Prostate gland (tissue), 2 donors: ENCODE results near the gene OMA1.

Experiments
- CTCF ChIP-seq, 4 experiments: fragments of 200-600 bp in 2 of 4; fragments of 450-650 bp in 2 of 4; sonication (generic) in 2 of 4; IDR thresholded peaks; 1 replicate in 3 of 4; 2 replicates in 1 of 4; pipeline ENCODE4 v1.5.1; 2016 to 2019; ENCODE audit warnings: antibody characterized with exemption in 4 of 4, mild to moderate bottlenecking in 2 of 4, moderate library complexity in 2 of 4
- POLR2AphosphoS5 ChIP-seq: sonication (generic); formaldehyde crosslinking; IDR thresholded peaks from one replicate; pipeline ENCODE4 v1.6.1; 2017; ENCODE audit warnings: antibody characterized with exemption

DNA sequence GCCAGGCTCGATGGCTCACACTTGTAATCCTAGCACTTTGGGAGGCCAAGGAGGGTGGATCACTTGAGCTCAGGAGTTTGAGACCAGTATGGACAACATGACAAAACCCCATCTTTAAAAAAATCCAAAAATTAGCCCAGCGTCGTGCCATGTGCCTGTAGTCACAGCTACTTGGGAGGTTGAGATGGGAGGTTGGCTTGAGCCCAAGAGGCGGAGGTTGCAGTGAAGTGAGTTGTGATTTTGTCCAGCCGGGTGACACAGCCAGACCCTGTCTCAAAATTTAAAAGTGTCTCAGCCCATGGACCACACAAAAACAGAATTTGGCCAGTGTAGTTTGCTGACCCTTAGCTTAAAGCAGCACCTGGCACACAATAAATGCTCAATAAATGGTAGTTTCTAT lies 41.9 kb upstream of the OMA1 start:
- TF ChIP-seq CTCF (IDR thresholded peaks at IDR 0.05) (no peak), POLR2AphosphoS5 (no peak)
